ENCODE results near the gene STARD7.
"Not testable (repeated sequence)": the region's sequence is repeated elsewhere in the genome, so short reads cannot be mapped to it uniquely, and the experiment has no call there.

The STARD7 gene, protein sequence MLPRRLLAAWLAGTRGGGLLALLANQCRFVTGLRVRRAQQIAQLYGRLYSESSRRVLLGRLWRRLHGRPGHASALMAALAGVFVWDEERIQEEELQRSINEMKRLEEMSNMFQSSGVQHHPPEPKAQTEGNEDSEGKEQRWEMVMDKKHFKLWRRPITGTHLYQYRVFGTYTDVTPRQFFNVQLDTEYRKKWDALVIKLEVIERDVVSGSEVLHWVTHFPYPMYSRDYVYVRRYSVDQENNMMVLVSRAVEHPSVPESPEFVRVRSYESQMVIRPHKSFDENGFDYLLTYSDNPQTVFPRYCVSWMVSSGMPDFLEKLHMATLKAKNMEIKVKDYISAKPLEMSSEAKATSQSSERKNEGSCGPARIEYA

DNA sequence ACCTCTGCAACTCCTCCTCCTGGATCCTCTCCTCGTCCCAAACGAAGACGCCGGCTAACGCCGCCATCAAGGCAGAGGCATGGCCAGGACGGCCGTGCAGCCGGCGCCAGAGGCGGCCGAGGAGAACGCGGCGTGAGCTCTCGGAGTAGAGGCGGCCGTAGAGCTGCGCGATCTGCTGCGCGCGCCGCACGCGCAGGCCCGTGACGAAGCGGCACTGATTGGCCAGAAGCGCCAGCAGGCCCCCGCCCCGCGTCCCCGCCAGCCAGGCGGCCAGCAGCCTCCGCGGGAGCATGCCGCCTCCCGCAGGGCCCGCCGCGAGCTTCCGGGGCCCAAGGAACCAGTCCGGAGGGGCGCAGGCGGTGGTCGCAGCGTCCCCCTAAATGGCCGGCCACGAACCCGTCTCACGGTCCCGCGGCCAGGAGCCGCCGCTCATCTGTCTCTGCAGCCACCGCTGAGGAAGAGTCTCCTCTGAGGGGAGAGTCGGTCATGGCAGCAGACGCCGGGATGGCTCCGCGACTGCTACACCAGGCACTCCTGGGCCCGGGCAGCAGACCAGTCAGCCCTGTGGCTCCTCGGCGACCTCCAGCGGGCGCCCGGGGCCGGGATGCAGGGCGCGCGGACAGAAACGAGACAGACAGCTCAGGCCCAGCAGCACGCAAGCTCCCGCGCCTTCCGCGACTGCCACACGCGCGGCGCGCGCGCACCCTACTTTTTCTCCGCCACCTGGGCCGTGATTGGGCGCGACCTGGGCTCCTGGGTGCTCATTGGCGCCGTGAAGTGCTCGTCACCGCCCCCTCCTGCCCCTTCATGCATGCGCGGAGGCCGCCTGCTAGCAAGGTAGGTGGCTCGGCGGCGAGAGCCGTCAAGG, at the start of gene STARD7:
Gene STARD7, minus strand, starts transcription at position 685 of the 868 bp plus-strand sequence. Its CDS starts 393 bp downstream, at position 292.
- peak; percentile 95 for ATAC-seq
- DNase-seq: peak; percentile 99

DNA sequence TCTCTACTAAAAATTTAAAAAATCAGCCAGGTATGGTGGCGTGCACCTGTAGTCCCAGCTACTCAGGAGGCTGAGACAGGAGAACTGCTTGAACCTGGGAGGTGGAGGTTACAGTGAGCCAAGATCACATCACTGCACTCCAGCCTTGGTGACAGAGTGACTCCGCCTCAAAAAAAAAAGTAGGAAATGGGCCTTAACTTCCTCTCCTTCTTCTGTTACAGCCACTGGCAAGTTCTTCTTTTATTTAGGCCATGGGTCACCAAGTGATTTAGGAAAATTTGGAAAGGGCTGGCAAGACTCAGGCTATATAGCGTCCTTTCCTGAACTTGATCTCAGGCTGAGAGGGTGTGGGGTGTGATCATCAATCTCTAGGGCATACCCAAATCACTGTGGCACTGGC, 49.1 kb upstream of the STARD7 start:
- not testable (repeated sequence) for ATAC-seq, DNase-seq

DNA sequence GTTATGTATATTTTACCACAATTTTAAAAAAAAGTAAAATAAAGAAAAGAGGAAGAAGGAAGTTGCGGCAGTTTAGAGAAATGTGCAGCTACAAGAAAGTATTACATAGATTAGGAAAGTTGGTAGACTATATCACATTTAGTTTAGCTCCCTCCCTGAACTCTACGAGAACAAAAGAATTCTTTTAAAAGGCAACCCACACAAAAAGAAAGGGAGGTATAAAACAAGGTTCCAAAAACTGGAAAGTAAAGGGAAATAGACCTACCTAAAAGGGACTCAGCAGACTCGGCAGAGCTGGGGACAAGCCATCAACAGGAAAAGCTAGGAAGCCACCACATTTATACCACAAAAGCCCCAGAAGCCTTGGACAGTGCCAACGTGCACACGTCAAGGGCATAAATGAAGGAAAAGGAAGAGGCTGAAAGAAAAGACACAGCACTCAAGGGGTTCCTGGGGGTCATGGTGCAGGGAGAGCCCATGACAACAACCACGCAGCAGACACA, 48.0 kb upstream of the STARD7 start:
- DNase-seq: no peak
- no peak for ATAC-seq

DNA sequence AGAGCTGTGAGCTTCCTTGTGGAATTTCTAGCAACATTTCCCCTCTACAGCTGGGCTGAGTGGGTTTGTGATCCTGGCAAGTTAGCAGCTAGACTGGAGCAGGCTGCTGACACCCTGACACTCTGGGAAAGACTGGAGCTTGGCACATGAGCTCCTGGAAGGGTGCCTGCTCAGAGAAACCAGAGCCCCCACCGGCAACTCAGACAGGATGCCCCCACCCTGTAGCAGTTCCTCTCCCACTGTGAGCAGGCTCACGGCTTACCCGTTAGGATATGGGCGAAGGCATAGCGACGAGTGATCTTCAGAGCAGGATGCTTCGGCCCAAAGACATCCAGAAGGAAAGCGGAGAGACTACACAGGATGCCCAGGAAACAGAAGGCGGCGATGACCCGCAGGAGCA, 45.9 kb upstream of the STARD7 start:
- ATAC-seq (no peak), DNase-seq (no peak)

DNA sequence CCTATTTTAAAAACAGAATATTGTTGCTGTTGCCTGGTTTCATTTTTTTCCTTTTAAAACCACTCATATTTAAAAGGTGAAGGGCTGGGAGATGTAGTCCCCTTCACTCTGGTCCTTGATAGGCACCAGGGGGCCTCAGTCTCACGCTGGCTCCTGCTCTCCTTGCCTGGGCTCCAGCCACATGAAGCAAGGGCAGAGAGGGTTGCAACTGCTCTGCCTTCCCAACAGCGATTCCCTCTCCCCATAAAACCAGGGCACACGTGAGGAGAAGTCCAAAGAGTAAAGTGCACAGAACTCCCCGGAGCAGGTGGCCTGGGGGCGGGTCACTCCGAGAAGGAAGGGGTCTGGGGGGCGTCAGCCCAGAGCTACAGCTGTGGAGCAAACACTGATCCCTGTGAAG, 44.4 kb upstream of the STARD7 start:
- DNase-seq (no peak), ATAC-seq (no peak)

DNA sequence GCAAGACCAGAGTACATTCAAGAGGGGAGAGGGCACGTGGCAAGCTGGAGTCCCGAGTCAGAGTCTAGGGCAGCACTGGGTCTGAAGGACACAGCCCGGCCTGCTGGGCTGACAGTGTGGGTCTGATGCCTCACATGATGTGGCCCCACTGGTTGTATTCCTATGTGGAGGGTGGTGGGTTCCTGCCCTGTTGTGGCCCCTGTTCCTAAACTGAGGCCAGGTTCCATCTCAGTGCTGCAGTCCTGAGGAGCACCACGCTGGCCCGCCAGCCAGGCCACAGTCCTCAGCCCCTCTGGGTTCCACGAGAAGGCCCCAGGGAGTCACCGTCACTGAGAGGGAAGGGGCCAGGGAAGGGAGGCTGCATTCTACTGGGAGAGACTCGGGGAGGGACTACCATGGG, 43.9 kb upstream of the STARD7 start:
- DNase-seq (no peak), ATAC-seq (no peak)

DNA sequence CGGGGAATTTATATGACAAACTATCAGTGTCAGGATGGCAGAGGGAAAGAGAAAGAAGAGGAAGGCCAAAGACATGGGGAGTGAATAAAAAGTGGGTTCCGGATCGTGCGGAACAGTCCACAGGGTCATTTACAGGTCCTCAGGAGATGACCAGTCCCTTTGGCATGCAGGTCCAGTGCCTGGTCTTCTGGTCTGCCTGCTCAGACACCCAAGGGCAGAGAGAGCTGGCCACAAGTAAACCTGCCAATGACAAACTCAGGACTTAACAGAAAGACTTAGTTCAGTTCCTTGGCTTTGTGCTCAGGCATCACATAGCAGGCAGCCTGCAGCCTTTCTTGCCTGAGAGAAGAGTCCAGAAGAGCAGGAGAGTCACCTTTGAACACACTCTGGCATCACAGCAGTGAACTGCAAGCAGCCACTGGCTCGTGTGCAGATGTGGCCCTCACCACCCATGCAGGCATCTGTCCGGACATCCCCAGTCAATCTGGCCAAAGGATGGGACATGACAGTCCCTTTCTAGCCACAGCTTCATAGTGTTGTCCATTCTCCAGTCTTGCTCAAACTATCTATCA, 43.2 kb upstream of the STARD7 start:
- ATAC-seq: no peak
- DNase-seq: no peak

DNA sequence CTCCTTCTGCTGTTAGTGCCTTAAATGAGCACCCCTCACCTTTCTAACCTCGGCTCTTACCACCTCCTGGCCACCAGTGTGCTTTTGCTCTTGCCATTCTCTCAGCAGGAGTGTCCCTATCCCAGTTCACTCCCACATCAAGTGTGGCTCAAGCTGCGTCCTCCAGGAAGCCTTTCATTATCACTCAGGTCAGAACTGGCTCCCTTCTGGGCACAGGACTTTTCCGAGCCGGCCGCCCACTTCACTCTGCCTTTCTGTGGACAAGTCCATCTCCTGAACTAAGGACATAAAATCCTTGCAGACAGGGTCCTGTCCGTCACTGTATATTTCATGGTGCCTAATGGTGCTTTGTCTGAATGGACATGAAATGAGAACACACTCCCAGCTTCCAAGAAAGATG, 41.6 kb upstream of the STARD7 start:
- no peak for DNase-seq
- ATAC-seq: no peak

DNA sequence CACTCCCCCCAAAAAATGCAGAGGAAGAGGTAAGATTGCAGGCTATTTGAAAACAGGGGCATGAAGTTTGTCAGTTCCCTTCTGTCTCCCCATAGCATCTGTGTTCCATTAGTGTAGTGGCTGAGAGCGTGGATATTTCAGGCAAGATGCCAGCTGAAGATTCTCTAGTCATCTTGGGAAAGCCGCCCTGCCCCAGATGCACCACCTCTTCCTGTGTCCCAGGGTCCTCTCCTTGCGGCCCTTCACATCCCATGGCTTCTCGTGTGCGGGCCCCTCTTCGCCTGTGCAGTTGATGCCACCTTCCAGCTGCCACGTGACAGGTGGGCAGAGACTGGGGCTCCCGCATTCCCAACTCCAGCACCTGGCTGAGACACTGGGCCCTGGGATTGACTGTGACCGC, 41.0 kb upstream of the STARD7 start:
- no peak for ATAC-seq
- no peak for DNase-seq

DNA sequence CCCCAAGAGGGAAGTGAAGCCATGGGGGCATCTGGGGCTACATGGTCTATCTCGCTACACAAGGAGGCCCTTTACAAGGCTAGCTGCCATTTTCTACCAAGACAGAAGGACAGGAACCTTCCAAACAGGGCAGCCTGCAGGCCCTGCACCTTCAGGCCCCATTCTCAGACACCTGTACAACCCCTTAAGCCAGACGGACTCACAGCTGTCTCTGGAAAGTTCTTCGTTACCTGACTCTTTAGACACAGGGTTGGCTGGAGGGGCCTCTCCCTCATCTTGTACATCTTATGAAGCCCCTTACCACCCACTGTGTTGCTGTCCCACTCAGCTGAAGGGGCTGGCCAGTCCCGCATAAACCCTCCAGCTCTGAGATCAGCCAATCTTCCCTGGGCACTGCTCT, 40.0 kb upstream of the STARD7 start:
- no peak for DNase-seq
- no peak for ATAC-seq

DNA sequence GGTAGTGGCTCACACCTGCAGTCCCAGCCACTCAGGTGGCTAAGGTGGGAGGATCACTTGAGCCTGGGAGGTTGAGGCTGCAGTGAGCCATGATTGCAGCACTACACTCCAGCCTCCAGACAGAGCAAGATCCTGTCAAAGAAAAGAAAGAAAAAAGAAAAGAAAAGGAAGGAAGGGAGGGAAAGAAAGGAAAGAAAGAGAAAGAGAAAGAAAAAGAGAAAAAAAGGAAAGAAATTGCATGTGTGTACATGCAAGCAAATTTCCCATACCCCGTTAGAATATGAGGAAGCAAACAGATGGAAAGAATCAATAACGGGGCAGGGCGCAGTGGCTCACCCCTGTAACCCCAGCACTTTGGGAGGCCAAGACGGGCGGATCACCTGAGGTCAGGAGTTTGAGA, 39.3 kb upstream of the STARD7 start:
- ATAC-seq: no peak
- DNase-seq: no peak

DNA sequence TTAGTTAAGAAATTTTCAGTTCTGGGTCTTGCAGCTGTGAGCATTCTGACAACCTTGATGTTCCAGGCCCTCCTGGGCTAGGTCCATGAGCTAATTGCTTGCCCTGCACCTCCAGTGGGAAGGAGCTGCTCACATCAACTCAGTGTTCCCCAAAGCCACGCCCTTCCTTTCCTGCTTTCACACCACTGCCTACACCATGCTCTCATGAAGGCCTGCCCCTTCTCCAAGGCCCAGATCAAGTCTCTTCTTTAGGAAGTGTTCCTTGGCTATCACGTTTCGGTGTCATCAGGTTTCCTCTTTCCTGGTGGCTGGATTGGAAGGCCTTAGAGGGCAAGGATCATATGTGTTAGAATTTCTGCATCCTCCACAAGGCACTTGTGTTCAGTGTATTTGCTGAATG, 38.4 kb upstream of the STARD7 start:
- DNase-seq (no peak), ATAC-seq (no peak)

DNA sequence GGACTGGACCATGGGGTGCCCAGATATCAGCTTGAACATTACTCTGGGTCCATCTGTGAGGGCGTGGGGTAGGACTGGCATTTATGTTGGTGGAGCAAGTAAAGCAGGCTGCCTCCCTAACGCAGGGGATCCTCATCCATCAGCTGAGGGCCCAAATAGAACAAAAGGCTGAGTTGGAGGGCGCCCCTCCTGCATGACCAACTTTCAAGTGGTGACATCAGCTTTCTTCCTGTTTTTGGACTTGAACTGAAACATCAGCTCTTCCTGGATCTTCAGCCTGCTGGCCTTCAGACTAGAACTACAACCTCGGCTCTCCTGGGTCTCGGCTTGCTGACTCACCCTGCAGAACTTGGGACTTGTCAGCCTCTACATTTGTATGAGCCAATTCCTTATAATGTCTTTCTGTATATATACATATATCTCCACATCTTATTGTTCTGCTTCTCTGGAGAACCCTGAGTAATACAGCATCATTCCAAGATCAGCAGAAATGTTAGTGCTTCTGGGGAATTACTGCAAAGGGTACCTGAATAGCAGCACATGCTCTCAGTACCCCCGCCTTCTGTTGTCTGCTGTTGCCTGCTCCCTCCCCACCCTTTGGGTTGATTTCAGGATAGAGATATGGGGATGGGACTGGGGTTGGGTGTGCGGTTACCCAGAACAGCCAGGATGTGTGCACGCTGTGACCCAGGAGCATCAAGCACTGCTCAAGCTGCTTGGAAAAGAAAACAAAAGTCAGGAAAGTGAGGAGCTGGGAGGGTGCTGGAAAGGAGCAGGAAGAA, 37.2 kb upstream of the STARD7 start:
- DNase-seq (no peak), ATAC-seq (no peak)

DNA sequence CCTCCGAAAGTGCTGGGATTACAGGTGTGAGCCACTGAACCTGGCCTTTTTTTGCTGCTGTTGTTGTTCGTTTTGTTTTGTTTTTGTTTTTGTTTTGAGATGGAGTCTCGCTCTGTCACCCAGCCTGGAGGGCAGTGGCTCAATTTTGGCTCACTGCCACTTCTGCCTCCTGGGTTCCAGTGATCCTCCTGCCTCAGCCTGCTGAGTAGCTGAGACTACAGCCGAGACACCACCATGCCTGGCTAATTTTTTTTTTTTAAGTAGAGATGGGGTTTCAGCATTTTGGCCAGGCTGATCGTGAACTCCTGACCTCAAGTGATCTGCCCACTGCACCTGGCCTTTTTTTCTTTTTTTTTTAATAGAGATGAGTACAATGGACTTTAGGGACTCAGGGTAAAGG, 35.2 kb upstream of the STARD7 start:
- ATAC-seq: no peak

DNA sequence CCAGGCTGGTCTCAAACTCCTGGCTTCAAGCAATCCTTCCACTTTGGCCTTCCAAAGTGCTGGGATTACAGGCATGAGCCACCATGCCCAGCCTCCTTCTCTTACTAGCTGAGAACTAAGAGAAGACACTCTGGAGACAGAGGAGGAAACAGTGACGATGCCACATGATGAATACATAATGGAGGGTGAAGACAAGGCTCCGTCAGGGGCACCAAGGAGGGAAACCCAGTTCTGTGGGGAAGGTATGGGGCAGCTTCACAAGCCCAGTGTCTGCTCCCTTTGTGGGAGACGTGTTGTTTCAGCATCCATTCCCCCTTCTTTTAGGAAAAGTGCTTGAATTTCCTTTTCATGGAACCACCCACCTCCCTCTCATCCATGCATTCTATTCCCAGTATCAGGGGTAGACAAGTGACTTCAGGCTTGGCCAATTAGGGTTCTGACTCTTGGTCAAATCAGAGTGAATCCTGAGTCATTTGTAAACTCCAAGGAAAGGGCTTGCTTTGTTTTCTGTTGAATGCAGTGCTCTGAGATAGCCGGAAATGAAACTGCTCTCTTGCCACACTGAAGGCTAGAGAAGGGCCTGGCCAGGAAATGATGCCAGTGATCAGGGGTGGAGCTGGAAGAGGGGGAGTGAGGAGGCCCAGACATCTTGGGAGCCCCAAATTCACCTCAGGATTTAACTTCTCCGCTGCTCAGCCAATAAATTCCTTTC, 33.4 kb upstream of the STARD7 start:
- ATAC-seq (peak; percentile 96), DNase-seq (peak; percentile 71)

More for the DNA sequence above, 35.2 kb upstream of the STARD7 start:
- no peak for DNase-seq

DNA sequence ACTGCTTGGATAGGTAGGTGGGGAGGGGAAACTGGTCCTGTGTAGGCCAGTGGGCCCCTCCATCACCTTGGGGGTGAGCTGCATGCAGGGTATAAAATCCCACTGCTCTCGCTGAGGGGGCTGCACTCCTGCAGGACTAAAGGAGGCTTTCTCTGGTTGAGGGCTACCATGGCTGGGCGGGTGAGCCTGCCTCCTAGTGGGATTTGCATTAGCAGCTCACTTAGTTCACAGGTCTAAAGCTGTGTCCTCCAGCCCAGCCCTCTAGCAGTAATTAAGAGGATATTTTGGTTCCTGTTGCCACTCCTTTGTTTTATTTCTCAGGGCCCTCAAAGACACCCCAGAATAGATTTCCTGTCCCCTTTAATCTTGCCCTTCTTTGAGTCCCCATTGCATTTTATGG, 32.6 kb upstream of the STARD7 start:
- ATAC-seq (no peak), DNase-seq (no peak)

DNA sequence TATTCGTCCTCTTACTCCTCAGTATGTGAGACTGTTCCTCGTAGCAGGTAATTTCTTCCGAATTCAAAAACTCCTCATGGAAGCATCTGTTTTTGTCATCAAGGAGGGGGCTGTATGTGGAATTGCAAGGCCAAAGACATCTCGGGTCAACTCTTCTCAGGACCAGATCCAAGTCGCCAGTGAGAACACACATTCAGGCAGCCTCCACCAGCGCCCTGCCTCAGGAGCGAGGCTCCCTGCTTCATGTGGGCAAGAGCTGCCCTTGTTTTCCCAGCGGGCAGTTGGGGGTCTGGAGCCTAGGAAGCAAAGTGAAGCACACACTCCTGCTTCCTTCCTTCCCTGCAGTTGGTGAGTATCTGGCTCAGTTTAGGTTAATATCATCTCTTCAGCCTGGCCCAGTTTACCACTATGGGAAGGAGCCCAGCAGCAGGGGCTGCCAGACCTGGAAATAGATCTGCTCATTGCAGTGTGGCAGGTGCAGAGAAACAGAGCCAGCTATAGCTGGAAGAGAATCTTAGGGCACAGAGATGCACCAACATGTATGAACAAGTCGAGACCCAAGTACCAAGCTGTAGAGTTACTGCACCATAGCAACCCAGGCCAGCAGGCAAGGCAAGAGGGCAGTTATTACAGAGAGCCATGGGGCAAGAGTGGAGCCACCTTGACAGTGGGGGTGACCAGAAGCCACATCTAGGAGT, 31.9 kb upstream of the STARD7 start:
- DNase-seq: no peak
- no peak for ATAC-seq

DNA sequence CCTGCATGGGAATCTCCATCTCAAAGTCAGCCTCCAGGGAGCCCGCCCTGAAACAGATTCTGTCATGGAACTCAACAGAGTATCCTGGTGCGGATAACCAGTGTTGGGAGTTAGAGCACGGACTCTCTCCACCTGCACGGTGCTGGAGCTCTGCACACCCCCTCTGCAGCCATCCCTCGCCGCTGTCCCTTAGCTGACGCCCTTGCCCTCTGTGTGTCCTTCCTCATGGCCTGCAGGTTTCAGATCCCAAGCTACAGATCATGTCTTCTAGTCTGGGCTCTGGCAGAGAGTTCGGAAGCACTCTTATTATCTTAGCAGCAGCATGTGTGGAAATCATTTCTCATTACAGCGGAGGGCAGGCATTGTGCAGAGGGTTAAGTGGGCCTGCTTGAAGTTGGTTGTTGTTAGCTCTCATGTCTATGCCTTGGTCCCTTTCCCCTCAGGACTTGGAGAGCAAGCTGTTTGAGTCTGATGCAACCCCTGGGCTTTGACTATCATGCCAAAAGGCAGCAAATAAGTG, 31.2 kb upstream of the STARD7 start:
- DNase-seq (no peak), ATAC-seq (no peak)

DNA sequence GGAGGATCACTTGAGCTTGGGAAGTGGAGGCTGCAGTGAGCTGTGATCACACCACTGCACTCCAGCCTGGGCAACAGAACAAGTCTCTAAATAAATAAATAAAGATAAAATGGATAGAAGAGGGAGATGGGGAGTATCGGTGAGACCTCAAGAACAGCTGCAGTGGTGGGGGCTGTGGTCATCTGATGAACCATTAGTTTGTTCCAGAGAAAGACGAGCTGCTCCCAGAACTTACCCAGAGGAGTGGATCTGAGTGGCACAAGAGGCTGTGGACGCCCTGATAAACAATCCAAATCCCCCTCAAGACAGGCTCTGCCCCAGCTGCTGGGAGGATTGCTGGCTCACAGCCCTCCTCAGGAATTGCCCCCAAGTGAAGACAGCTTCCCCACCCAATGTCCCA, 30.5 kb upstream of the STARD7 start:
- DNase-seq: no peak
- no peak for ATAC-seq

DNA sequence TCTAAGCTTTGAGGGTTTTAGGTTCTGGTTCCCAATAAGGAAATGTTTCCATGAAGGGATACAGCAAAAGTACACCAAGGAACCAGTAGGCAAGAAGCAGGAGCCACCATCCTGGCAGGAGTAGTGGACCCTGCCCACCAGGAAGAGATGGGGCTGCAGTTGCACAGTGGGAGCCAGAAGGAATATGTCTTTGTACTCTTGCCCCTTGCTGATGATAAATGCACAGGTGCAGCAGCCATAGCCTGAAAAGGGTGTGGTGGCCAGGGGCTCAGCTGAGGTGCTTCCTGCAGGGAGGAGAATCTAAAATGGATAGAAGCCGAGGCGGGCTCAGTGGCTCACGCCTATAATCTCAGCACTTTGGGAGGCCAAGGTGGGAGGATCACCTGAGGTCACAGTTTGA, 29.6 kb upstream of the STARD7 start:
- no peak for DNase-seq

DNA sequence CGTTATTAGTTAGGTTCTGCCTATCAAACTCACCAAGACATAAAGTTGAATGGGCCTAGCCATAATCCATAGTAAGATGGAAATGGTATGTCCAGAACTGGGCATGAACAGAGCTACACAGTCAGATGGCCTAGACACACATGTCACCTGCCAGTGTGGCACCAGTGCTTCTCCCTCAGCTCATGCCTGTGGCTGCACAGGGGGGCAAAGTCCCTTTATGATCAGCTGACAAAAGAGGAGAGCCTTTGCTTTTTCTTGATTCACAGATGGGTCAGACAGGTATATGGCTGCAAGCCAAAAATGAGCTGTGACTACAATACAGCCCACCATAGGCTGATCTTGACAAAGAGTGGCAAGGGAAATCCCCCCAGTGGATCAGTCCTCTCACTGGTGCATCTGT, 28.3 kb upstream of the STARD7 start:
- ATAC-seq: no peak
- DNase-seq: no peak

More for the DNA sequence above, 29.6 kb upstream of the STARD7 start:
- ATAC-seq: no peak
